Activated naive CD8-positive, alpha-beta T cell treated with anti-CD3 and anti-CD28 coated beads, Interleukin-2, amount 50 U/mL, for 16 hours (primary cell): Measurements from ENCODE around the gene G6PC1.
"Not testable (repeated sequence)": the region's sequence is repeated elsewhere in the genome, so short reads cannot be mapped to it uniquely, and the experiment has no call there.

Source experiments
- DNase-seq: peaks from one replicate; pipeline ENCODE4 v3.0.0-alpha.2; 2020; ENCODE audit warnings: low read depth, low spot score

G6PC1 gene

DNA sequence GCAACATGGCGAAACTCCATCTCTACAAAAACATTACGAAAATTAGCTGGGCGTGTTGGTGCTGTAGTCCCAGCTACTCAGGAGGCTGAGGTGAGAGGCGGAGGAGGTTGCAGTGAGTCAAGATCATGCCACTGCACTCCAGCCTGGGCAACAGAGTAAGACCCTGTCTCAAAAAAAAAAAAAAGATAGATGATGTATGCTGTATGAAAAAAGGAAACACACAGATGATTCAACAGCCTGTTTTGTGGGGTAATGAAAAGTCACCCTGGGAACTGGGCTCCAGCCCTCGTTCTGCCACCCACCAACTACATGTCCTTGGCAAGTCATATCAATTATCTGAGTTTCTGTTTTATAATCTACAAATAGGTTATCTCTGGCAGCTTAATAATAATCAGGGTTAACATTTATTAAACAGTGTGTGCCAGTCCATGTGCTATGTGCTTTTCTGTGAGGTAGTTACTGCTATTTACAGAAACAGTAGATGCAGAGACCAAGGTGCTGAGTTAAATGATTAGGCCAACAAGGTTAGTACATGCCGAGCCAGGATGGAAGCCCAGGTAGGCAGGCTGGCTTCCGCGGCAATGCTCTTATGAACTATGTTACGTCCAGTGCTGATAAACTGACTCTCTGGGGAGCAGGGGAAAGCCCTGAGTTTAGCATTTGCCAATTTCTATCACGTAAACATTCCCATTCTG is 1.1 kb downstream of the G6PC1 start:
- no peak for DNase-seq

DNA sequence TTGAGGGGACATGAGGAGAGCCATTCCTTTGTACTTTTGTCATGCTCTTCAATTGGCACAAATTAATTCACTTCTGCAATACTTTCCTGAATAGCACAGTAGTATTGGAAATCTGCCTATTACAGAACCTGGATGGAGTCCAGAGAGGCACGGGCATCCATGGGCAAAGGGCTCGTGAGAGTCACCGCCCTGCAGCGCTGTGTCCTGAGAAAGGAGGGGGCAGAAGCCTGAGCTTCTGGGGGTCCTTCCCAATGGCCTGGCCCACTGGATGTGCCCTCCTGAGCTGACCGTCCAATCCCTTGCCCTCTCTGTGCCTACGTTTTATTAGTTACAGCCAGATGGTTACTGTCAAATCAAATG is 3.5 kb downstream of the G6PC1 start:
- no peak for DNase-seq

DNA sequence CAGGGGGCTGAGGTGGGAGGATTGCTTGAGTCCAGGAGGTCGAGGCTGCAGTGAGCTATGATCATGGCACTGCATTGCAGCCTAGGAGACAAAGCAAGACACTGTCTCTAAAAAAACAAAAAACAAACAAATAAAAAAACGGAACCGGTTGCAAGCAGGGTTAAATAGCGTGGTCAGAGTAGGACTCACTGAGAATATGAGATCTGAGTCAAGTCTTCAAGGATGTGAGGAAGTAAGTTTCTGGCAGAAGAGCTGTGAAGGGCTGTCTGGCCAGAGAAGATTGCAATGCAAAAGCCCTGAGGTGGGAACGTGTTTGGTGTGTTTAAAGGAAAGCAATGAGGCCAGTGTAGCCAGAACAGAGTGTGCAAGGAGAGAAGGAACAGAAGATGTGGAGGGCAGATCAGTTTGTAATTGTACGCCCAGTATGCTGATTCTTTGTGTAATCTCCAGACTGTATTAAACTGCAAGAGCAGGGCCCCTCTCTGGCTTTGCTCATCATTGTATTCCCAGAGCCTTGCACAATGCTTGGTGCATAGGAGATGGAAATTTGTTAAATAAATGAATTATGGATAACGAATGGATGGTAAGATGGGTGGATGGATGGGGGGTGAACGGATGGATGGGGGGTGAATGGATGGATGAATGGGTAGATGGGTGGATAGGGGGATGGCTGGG is 6.3 kb downstream of the G6PC1 start:
- DNase-seq = no peak

DNA sequence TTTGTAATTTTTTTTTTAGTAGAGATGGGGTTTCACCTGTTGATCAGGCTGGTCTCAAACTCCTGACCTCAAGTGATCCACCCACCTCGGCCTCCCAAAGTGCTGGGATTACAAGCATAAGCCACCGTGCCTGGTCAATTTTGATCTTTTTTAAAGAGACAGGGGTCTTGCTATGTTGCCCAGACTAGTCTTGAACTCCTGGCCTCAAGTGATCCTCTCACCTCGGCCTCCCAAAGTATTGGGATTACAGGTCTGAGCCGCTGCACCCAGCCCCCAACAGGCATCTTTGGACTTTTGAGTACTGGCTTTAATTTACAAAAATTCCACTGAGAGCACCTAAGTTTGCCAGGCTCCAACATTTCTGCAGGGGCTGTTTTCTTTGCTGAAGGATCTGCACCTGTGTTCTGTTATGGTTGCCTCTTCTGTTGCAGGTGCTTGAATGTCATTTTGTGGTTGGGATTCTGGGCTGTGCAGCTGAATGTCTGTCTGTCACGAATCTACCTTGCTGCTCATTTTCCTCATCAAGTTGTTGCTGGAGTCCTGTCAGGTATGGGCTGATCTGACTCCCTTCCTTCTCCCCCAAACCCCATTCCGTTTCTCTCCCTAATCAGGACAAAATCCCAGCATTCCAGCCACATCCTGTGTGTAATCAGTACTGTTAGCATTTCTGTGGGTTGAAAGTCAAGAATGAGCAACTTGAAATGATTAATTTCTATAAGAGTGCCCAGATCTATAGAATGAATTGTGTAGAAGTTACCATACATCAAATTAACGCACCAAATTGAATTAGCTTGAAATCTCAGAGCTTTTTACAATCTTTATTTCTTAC is 8.5 kb downstream of the G6PC1 start:
- DNase-seq = no peak

DNA sequence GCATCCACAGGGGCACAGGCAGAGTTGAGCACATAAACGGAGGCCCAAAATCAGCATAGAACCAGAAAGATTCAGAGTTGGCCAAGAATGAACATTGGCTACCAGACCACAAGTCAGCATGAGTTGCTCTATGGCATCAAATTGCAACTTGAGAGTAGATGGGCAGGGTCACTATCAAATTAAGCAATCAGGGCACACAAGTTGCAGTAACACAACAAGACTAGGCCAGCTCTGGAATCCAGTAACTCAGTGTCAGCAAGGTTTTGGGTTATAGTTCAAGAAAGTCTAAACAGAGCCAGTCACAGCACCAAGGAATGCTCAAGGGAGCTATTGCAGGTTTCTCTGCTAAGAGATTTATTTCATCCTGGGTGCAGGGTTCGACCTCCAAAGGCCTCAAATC is 12.9 kb downstream of the G6PC1 start:
- no peak for DNase-seq

DNA sequence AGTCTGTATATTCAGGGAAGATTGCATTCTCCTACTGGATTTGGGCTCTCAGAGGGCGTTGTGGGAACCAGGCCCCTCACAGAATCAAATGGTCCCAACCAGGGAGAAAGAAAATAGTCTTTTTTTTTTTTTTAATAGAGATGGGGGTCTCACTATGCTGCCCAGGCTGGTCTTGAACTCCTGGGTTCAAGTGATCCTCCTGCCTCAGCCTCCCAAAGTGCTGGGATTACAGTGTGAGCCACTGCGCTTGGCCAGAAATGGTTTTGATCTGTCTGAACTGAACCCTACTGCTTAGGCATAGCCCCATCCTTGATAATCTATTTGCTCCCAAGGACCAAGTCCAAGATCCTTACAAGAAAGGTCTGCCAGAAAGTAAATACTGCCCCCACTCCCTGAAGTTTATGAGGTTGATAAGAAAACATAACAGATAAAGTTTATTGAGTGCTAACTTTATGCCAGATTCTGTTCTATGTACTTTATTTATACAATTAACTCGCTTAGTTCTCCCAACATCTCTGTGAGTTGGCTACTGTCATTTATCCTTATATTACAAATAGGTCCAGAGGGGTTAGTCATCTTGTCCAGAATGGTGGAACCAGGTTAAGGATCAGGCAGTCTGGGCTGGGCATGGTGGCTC is 13.5 kb downstream of the G6PC1 start:
- DNase-seq = no peak

DNA sequence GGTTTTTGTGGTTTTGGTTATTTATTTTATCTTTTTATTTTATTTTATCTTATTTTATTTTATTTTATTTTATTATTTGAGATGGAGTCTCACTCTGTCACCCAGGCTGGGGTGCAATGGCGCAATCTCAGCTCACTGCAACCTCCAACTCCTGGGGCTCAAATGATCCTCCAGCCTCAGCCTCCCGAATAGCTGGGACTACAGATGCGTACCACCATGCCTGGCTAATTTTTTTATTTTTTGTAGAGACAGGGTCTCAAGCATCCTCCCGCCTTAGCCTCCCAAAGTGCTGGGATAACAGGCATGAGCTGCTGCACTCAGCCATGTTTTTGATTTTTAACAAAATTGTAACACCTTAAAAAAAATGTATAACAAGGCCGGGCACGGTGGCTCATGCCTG is 14.7 kb downstream of the G6PC1 start:
- not testable (repeated sequence) for DNase-seq

DNA sequence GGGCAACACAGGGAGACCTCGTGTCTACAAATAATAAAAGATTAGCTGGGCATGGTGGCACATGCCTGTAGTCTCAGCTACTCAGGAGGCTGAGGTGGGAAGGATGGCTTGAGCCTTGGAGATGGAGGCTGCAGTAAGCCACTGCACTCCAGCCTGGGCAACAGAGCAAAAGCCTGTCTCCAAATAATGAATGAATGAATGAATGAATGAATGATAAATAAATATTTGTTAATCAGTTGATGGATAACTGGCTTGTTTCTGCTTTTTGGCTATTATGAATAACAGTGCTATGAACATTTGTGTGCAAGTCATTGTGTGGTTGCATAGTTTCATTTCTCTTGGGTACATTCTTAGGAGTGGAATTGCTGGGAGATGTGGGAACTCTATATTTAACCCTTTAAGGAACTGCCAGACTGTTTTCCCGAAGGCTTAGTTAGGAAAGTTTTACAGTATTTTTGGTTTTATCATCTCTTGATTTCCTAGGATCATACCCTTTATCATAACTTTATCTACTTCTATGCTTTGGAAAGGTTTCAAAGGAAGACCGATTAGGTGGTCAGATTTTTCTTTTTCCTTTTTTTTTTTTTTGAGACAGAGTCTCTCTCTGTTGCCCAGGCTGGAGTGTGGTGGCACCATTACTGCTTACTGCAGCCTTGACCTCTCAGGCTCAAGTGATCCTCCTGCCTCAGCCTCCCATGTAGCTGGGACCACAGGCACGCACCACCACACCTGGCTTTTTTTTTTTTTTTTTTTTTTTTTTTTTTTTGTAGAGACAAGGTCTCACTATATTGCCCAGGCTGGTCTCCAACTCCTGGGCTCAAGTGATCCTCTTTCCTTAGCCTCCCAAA is 16.0 kb downstream of the G6PC1 start:
- DNase-seq = not testable (repeated sequence)

DNA sequence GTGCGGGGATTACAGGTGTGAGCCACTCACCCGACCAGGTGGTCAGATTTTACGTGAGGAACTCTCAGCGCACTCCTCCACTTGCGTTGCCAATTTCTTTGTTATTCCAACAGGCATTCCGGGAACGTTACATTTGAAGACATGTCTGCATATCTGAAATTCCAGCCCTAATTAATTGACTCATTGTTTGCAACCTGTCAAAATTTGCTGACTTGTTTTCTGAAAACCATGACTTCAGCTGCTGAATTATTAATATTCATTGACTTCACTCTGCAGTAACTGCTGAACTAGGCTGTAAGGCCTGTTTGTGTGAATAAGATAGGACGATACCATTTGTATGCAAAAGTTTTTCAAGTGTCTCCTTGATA is 16.6 kb downstream of the G6PC1 start:
- DNase-seq = no peak

DNA sequence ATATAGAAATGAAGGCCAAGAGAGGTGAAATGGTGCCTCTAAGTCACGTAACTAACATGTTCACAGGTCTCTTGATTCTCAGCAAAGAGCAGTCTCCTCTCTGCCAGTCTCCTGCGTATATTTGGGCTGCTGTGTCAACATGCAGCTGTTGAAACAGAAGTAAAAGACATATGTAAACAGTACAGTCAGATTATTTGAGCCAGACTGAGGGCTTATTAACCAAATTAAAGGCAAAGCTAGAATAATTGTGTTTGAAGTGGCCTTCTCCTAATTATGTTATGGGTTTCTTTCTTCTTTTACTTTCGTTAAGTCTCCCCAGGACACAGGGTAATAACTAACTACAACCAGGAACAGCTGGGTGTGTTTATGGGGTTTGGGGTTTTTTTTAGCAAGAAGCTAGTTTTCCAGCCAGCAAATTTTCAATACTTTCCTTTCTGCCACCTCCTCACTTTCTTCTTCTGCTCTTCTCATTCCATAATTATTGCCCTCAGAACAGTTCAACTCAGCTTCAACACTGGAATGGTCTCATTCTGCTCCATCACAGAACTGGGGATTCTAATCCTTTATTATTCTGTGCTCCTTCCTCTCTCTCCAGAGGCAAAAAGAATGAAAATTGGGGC is 18.4 kb downstream of the G6PC1 start:
- DNase-seq = no peak

DNA sequence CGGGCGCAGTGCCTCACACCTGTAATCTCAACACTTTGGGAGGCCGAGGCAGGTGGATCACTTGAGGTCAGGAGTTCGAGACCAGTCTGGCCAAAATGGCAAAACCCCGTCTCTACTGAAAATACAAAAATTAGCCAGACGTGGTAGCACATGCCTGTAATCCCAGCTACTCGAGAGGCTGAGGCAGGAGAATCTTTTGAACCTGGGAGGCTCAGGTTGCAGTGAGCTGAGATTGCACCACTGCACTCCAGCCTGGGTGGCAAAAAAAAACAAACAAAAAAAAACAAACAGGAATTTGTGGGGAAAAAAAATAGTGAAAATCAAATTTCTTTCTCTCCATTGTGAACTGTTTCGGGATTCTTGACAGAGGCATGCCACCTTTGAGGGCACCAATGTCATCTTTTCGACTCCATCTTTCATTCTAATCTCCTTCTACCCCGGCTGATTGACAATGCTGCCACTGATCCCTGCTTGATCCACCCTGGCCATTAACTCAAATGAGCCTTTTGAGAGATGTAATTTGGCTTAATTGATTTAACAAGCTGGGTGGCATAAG is 19.0 kb downstream of the G6PC1 start:
- not testable (repeated sequence) for DNase-seq

DNA sequence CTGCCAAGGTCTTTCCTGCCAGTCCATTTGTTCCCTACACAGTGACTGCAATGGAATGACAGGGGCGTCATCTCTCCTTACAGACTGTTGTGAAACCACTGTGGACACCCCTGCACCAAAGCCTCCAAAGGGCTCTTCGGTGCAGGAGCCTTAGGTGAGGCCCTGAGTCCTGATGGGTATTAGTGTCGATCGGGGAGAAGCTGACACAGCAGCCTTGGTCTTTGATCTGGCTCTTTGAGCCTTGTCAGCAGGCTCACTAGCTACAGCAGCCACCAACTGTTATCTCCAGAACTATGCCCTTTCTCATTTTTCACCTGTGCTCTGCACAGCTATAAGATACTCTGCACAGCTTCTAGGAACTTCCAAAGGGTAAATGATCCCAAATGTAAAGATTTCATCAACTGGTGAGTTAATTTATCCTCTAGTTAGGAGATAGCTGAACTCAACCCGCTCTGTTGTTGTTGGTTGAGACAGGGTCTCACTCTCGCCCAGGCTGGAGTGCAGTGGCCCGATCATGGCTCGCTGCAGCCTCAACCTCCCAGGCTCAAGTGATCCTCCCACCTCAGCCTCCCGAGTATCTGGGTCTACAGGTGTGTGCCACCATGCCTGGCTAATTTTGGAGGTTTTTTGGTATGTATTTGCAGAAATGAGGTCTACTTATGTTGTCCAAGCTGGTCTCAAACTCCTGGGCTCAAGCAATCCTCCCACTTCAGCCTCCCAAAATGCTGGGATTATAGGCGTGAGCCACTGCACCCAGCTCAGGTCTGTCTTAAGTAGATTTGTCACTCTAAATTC is 19.7 kb downstream of the G6PC1 start:
- DNase-seq = no peak

DNA sequence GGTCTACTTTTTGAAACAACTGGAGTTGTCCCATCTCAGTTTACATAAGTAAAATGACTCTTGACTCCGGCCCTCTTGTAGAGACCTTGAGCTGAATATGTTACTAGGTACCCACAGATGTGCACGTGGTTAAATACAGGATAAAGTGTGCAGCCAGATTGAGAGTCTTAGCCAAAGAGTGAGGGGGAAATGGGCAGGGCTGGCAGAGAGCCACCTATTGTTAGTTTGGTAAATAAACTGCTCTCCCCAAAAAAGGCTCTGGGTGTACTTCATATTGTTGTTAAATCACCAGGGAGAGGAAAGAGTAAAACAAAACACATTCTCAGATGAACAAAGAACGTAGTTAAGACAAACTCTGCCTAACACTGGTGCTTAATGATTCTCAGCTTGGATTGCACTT is 20.3 kb downstream of the G6PC1 start:
- no peak for DNase-seq

DNA sequence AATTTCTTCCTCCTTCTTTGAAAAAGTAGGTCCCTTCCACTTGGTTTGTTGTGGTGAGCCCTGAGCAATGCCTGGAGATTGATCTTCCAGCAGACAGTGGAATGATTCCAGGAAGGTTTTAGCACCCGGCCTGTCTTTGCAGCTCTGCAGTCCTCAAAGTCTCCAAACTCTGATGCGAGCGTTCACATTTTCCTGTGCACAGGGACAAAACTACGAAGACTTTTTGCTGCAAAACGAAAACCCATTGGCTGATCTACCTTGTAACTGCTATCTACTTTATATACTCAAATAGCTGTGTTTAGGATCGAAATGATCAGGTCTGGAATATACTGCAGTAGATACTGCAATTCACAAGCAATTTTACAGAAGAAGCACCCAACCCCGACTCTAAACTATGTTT is 21.7 kb downstream of the G6PC1 start:
- DNase-seq = no peak

DNA sequence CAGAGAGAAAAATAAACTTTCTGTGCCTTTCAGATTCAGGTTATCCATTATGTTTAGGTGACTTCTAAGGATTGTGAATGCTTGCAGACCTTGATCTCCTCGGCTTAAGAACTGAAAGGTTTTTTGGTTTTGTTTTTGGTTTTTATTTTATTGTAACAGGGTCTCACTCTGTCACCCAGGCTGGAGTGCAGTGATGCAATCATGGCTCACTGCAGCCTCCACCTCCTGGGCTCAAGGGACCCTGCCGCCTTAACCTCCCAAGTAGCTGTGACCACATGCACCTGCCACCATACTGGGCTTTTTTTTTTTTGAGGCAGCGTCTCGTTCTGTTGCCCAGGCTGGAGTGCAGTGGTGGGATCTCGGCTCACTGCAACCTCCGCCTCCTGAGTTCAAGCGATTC is 22.9 kb downstream of the G6PC1 start:
- not testable (repeated sequence) for DNase-seq

DNA sequence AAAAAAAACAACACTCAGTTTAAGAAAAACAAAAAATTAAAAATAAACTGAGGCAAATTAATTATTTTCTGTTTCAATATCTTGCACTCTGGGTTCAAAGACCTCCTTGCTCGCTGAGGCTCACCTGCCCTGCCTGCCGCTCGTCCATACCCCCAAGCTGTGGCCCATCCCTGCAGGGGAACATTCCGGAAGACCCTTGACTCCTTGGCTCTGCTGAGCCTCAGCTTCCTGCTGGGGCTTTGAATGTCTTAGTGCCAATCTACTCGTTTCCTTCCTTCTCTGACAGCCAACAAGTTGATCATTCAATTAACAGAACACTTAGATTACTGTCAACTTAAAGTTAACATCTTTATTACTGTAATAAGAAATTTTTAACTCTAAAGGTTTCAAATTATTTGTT is 24.3 kb downstream of the G6PC1 start:
- no peak for DNase-seq

DNA sequence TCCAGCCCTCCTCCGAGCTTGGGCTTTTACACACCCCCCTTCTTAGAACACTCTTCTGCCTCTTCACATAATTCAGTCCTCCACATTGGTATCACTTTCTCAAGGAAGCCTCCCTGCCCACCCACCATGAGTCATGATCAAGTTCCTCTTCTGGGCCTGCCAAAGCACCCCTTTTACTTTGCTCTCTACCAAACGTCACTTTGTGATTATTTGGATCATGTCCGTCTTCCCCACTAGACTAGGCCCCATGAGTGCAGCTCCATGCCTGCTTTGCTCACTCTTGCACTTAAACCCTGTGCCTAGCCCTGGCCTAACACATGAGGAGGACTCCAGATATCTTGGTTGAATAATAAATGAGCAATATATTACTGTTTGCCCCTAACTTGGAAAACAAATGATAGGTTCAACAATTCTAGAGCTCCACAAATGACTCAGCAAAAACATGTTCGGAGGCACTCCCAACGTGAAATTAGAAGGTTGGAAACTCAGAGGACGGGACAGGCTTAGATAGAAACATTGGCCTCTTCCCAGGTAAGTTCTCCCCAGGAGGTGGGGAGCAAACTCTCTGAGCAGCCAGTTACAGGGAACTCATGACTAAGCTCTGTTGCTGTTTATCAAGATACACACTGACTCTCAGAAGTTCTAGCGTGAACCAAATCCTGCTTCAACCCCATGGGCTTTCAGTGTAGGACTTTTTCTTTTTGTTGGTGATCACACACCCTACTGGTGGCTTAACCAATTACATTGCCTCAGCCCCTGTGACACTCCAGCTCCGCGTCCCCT is 28.3 kb downstream of the G6PC1 start:
- peak; percentile 9 for DNase-seq

DNA sequence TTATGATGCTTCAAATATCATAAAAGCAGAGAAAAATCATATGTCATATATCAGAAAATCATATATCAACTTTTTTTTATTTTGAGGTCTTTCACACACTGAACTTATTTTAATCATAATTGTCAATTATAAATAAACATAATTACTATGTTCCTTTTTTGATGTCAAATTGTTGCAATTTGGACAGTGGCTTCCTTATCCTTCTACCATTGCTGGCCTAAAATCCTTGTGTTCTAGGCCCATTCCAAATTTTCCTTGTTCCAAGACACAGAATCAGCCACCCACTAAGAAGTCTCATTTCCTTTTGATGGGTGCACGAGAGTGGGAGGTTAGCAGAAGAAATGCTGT is 28.9 kb downstream of the G6PC1 start:
- no peak for DNase-seq
